Fibroblast of peridontal ligament (primary cell): ENCODE data around the gene ECI2.

ENCODE experiments used
- DNase-seq: peaks from one replicate; pipeline ENCODE4 v3.0.0-alpha.2; 2010; ENCODE audit errors: extremely low read depth

ECI2 gene

GRCh38 chr6:4134841-4135664 lies at the start of gene ECI2:
Gene ECI2, minus strand, starts transcription at chr6:4135575. Its CDS starts 15 bp downstream, at chr6:4135560.
- DNase-seq, result peak; percentile 38

- peak; percentile 38 for DNase-seq
Observed at GRCh38 chr6:4180652-4181255, 45.4 kb upstream of the ECI2 start.

GRCh38 chr6:4179960-4180651 lies 44.7 kb upstream of the ECI2 start:
- no peak for DNase-seq

GRCh38 chr6:4178737-4179333 lies 43.5 kb upstream of the ECI2 start:
- DNase-seq, result no peak

GRCh38 chr6:4176907-4177306 lies 41.5 kb upstream of the ECI2 start:
- DNase-seq, result no peak

- no peak for DNase-seq
Observed at GRCh38 chr6:4174042-4174441, 38.7 kb upstream of the ECI2 start.

GRCh38 chr6:4172368-4172767 lies 37.0 kb upstream of the ECI2 start:
- DNase-seq, result no peak

- DNase-seq, result no peak
Observed at GRCh38 chr6:4170297-4170696, 34.9 kb upstream of the ECI2 start.

GRCh38 chr6:4169028-4169789 lies 33.8 kb upstream of the ECI2 start:
- DNase-seq, result no peak

- DNase-seq, result no peak
Observed at GRCh38 chr6:4167833-4168232, 32.5 kb upstream of the ECI2 start.

GRCh38 chr6:4167123-4167522 lies 31.7 kb upstream of the ECI2 start:
- DNase-seq, result no peak

- no peak for DNase-seq
Observed at GRCh38 chr6:4164456-4164855, 29.1 kb upstream of the ECI2 start.

- no peak for DNase-seq
Observed at GRCh38 chr6:4164117-4164442, 28.7 kb upstream of the ECI2 start.

- no peak for DNase-seq
Observed at GRCh38 chr6:4163408-4164116, 28.2 kb upstream of the ECI2 start.

GRCh38 chr6:4162370-4162769 lies 27.0 kb upstream of the ECI2 start:
- no peak for DNase-seq

GRCh38 chr6:4159491-4159890 lies 24.1 kb upstream of the ECI2 start:
- DNase-seq, result no peak

GRCh38 chr6:4157506-4157905 lies 22.1 kb upstream of the ECI2 start:
- no peak for DNase-seq

- DNase-seq, result peak; percentile 90
Observed at GRCh38 chr6:4155848-4156466, 20.6 kb upstream of the ECI2 start.

- no peak for DNase-seq
Observed at GRCh38 chr6:4153514-4153985, 18.2 kb upstream of the ECI2 start.

GRCh38 chr6:4145083-4145482 lies 9.7 kb upstream of the ECI2 start:
- no peak for DNase-seq

GRCh38 chr6:4139272-4139671 lies 3.9 kb upstream of the ECI2 start:
- DNase-seq, result no peak
